Type B pancreatic cell (in vitro differentiated cells): Measurements from ENCODE around the gene UGT1A4. TPM values are rescaled to one million over a fixed set of nuclear protein-coding genes. Genes with fewer than 3 reads are reported as not detected.

Experiments
- DNase-seq: peaks from one replicate; pipeline ENCODE4 v3.0.0; 2021; ENCODE audit warnings: mixed read lengths; ENCODE audit not compliant: unreplicated experiment; ENCODE audit errors: extremely low spot score
- H3K27ac Mint-ChIP-seq: 2 replicates; pipeline ENCODE4 v1.8.0; 2021; ENCODE audit warnings: mild to moderate bottlenecking, mixed read lengths
- H3K27me3 Mint-ChIP-seq: 2 replicates; pipeline ENCODE4 v1.8.0; 2021; ENCODE audit warnings: mixed read lengths
- H3K36me3 Mint-ChIP-seq: 2 replicates; pipeline ENCODE4 v1.8.0; 2021; ENCODE audit warnings: mixed read lengths
- H3K4me1 Mint-ChIP-seq: one replicate; pipeline ENCODE4 v1.8.0; 2021; ENCODE audit warnings: mixed read lengths; ENCODE audit not compliant: unreplicated experiment
- H3K4me3 Mint-ChIP-seq: 2 replicates; pipeline ENCODE4 v1.8.0; 2021; ENCODE audit warnings: mild to moderate bottlenecking, mixed read lengths
- H3K9me3 Mint-ChIP-seq: 2 replicates; pipeline ENCODE4 v1.8.0; 2021; ENCODE audit warnings: mixed read lengths
- CTCF ChIP-seq: fragments of 200-600 bp; sonication (generic); conservative IDR thresholded peaks from 2 replicates; pipeline ENCODE4 v1.5.0; 2021; ENCODE audit warnings: antibody characterized with exemption, mild to moderate bottlenecking
- total RNA-seq: library from RNA; stranded (reverse); gene quantifications from 2 replicates; pipeline ENCODE4 v1.2.1, GENCODE V29; 2021; ENCODE audit warnings: low replicate concordance

Gene UGT1A4
- total RNA-seq, 1 donor from 2014 or later: not detected

DNA sequence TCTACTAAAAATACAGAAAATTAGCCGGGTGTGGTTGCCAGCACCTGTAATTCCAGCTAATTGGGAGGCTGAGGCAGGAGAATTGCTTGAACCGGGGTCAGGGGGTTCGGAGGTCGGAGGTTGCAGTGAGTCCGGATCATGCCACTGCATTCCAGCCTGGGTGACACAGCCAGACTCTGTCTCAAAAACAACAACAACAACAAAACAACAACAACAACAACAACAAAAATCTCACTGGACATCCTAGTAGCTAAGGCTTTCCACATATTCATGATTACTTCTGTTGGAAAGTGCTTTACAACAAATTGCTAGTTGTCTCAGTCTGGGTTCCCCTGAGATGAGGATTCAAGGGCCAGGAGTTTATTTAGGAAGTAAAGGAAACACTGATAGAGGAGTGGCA is 55.3 kb downstream of the UGT1A4 start:
- H3K27me3 Mint-ChIP-seq: peaks cover 23% of the 10 kb centered on the region
- H3K9me3 Mint-ChIP-seq: peaks cover 3% of the 10 kb centered on the region
- H3K27ac Mint-ChIP-seq: no peak overlapping the region
- no peak for DNase-seq
- no peaks in the 10 kb centered on the region for H3K4me1 Mint-ChIP-seq
- TF ChIP-seq CTCF: no peak
- H3K4me3 Mint-ChIP-seq: no peak overlapping the region
- no peaks in the 10 kb centered on the region for H3K36me3 Mint-ChIP-seq

DNA sequence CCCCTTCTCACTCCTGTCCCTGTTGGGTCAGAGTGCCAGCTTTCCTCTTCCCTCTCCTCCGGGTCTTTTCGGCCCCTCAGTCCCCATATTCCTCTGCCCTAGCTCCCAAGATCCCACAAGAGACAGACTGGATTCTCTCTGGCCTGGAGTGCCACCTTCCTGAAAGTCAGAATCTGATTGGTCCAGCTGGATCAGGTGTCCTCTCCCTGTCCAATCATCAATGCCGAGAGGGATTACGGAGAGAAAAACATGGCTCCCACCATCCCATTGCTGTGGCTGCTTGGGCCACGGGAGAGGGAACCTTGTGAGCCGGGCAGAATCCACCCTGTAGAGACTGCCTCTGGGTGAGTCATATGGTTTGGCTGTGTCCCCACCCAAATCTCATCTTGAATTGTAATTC is 56.9 kb downstream of the UGT1A4 start:
- no peaks in the 10 kb centered on the region for H3K4me1 Mint-ChIP-seq
- DNase-seq: no peak
- H3K27ac Mint-ChIP-seq: no peak overlapping the region
- peaks cover 3% of the 10 kb centered on the region for H3K9me3 Mint-ChIP-seq
- H3K4me3 Mint-ChIP-seq: no peak overlapping the region
- H3K27me3 Mint-ChIP-seq: peaks cover 26% of the 10 kb centered on the region
- TF ChIP-seq CTCF: no peak
- H3K36me3 Mint-ChIP-seq: no peaks in the 10 kb centered on the region

- Mint-ChIP-seq H3K27ac (no peak within 1 kb of the TSS), H3K9me3 (peaks cover 3% of the 10 kb centered on the region), H3K4me3 (no peak within 1 kb of the TSS), H3K4me1 (no peaks in the 10 kb centered on the region), H3K36me3 (no peaks in the 10 kb centered on the region), H3K27me3 (peaks cover 27% of the 10 kb centered on the region)
- no peak for DNase-seq
- no peak for TF ChIP-seq CTCF
Observed at GRCh38 chr2:233778030-233778429, 59.5 kb downstream of the UGT1A4 start, which contains the start of gene MROH2A. Gene MROH2A, plus strand, starts transcription at chr2:233778330. Its CDS starts 1,029 bp downstream, at chr2:233779359.

- Mint-ChIP-seq H3K9me3 (peaks cover 3% of the 10 kb centered on the region), H3K27me3 (peaks cover 29% of the 10 kb centered on the region), H3K36me3 (no peaks in the 10 kb centered on the region), H3K27ac (no peak overlapping the region), H3K4me3 (no peak overlapping the region), H3K4me1 (no peaks in the 10 kb centered on the region)
- no peak for DNase-seq
- TF ChIP-seq CTCF: no peak
Observed at GRCh38 chr2:233779722-233780121, 61.2 kb downstream of the UGT1A4 start.

- H3K27me3 Mint-ChIP-seq: peaks cover 29% of the 10 kb centered on the region
- H3K9me3 Mint-ChIP-seq: peaks cover 3% of the 10 kb centered on the region
- H3K27ac Mint-ChIP-seq: no peak overlapping the region
- no peaks in the 10 kb centered on the region for H3K36me3 Mint-ChIP-seq
- no peak for DNase-seq
- H3K4me3 Mint-ChIP-seq: no peak overlapping the region
- no peaks in the 10 kb centered on the region for H3K4me1 Mint-ChIP-seq
- TF ChIP-seq CTCF: no peak
Observed at GRCh38 chr2:233780771-233781170, 62.2 kb downstream of the UGT1A4 start.

GRCh38 chr2:233789554-233789953 is 71.0 kb downstream of the UGT1A4 start:
- Mint-ChIP-seq H3K27ac (no peak overlapping the region), H3K4me1 (no peaks in the 10 kb centered on the region), H3K27me3 (peaks cover 8% of the 10 kb centered on the region), H3K4me3 (no peak overlapping the region), H3K36me3 (no peaks in the 10 kb centered on the region), H3K9me3 (no peaks in the 10 kb centered on the region)
- no peak for TF ChIP-seq CTCF
- no peak for DNase-seq
